ENCODE results near the gene NCDN.
A peak's percentile ranks its signal among the peaks of the same experiment; 100 is the strongest.
"Not testable (repeated sequence)": the region's sequence is repeated elsewhere in the genome, so short reads cannot be mapped to it uniquely, and the experiment has no call there.

Gene NCDN

DNA sequence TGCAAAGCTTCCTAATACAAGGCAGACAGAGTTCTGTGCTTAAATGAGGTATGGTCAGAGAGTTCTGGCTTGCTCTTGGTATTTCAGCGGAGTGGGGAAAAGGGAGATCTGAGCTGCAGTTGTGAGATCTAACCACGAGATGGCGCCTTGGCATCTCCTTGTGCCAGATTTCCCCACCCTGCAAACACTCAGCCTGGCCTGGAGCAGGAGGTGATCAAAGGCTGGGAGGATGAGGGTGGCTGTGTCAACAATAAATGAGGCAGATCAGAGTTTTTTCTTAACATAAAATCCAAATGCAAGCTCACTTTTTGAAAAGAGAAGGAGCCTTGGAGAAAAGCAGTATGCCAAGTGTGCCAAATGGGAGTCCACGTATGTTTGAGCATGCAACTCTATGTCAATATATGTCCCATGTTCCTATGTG is 11.4 kb downstream of the NCDN start:
- DNase-seq, result peak in 40 of 51 donors; percentile 8 to 77 (median 44)

DNA sequence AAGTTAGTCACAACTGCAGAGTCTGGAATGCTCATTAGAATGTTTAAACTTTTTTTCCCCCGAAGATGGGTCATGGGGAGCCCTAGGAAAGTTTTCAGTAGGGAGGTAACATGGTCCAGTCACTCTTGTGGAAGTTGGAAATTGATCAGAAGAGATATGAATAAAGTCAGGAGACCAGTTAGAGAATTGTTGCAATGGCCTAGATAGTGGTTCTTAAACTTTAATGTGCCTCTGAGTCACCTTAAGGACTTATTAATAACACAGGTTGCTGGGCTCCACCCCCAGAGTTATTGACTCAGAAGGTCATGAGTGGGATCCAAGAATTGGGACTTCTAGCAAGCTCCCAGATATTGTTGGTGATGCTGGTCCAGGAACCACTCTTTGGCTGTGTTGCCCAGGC is 12.3 kb downstream of the NCDN start:
- DNase-seq, result no peak

DNA sequence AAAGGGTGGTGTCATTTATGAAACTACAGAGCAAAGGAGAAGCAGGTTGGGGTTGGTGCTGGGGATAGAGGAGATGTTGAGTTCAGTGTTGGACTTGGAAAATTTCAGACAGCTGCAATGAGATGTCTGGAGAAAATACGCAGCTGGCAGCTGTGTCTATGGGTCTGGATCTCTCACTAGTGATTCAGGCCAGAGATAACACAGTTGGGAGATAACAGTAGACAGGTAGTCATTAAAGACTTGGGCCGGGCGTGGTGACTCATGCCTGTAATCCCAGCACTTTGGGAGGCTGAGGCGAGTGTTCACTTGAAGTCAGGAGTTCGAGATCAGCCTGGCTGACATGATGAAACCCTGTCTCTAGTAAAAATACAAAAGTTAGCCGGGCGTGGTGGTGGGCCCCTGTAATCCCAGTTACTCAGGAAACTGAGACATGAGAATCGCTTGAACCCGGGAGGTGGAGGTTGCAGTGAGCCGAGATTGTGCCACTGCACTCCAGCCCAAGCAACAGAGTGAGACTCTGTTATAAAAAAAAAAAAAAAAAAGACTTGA is 13.1 kb downstream of the NCDN start:
- no peak for DNase-seq

DNA sequence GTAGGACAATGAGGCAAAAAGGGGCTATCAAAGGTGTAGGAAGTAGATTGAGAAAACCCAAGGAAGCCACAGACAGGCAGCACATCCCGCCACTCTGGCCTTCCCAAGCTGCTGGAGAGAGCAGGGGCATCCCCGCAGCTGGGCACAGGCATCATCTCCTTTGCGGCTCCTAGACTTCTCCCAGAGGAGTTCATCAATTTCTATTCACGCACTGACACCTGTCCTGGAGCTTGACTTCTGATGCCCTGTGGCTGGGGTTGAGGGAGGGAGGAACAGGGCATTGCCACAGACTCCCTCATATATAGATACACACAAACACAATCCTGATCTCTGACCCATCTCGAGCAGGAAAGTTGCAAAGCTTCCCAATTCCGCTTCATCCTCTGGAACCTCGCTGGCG is 13.7 kb downstream of the NCDN start:
- no peak for DNase-seq

DNA sequence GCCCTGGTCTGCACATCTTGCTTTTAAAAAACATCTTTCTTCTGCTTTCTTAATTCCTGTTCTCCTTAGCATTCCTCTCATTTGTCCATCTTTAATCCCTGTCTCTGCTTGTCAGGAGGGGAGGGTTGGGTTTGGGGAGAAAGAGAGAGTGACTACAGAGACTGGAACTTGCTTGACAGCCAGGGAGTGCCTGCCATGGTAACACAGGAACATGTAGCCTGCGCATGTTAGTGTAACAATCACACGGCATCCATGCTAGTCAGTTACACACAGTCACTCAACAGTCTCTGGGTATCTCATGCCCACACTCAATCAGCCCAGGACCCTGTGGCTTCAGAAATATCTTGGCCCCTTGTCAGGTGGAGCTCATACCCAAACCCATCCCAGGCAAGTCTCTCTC is 14.7 kb downstream of the NCDN start:
- DNase-seq, result no peak

DNA sequence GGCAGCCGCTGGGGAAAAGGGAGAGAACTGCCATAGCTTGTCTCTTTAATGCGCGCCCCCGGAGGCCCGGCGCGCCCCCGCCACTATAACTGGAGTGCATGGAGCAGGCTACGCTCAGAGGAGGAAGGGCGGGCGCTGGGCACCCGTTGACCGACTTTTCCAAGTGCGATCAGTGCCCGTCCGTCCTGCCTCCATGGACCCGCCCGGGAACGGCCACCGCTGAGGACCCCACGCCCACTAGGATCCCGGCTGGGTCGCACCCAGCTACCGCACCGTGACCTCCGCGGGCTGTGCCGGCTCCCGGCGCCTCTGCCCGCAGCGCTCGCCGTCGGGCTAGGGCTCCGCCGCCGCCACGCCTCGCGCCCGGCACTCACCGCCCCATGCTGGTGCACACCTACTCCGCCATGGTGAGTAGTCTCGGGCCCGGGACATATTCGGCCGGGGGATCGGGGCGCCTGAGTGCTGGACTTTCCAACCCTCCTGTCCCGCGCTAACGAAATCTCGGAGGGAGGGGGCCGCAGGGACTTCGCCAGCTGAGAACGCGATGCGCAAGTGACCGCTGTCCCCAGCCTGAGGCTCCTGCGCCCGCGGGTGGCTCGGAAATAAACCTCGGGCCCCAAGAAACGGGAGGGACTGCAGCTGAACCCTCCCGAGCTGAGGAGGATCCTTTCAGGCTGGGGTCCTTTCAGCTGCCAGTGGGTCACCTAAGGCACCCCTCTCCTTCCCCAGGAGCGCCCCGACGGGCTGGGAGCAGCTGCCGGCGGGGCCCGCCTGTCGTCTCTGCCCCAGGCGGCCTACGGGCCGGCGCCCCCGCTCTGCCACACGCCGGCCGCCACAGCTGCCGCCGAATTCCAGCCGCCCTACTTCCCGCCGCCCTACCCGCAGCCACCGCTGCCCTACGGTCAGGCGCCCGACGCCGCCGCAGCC is 15.9 kb downstream of the NCDN start, which contains the start of gene TFAP2E:
TSS of gene TFAP2E (plus strand) at position 117 of the 927 bp plus-strand sequence. CDS start at position 381, 264 bp downstream.
- DNase-seq, result peak in 33 of 51 donors; percentile 6 to 74 (median 33)

DNA sequence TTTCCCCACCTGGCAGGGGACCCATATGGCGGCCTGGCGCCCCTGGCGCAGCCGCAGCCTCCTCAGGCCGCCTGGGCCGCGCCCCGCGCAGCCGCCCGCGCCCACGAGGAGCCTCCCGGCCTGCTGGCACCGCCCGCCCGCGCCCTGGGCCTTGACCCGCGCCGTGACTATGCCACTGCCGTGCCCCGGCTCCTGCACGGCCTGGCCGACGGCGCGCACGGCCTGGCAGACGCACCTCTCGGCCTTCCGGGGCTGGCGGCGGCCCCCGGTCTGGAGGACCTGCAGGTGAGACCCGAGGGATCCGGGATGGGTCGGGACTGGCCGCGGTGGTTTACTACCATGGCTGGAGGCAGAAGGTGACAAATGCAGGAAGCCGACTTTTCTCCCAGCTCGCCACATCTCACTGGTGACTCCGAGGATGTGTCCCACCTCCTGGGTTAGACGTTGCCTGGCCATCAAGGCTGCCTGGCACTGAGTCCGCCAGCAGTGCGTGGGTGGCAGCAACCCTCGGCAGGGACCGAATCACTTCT is 16.6 kb downstream of the NCDN start:
- no peak for DNase-seq

DNA sequence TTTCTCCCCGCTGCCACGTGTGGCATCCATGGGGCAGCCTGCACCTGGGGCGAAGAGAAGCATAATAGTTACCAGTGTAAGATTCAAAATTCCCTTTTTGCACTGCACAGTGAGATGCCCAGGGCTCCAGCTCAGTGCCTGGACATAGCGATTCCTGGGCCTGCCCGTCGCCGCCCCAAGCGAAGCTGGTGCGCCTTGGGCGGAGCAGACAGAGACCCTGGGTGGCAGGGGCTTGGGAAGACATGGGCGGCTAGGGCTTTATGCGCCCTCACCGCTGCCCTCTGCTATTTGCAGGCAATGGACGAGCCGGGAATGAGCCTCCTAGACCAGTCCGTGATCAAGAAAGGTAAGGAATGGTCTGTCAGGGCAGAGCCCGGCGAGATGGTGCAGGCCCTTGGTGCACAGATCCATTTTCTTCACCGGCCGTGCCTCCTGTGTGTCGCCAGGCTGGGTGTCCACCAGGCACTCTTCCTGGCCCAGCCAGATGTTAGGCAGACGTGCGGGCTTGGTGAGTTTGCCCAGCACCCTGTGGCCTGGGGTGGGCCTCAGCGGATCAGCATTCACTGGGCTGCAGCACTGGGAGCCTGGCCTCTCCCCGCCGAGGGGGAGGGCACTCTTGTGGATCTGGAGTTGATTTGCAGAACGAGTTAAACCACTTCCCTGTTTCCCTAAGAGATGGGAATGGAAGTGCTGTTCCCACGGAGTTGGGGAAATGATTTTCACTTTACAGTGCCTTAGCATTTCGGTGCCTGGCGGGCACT is 17.2 kb downstream of the NCDN start:
- DNase-seq, result no peak

DNA sequence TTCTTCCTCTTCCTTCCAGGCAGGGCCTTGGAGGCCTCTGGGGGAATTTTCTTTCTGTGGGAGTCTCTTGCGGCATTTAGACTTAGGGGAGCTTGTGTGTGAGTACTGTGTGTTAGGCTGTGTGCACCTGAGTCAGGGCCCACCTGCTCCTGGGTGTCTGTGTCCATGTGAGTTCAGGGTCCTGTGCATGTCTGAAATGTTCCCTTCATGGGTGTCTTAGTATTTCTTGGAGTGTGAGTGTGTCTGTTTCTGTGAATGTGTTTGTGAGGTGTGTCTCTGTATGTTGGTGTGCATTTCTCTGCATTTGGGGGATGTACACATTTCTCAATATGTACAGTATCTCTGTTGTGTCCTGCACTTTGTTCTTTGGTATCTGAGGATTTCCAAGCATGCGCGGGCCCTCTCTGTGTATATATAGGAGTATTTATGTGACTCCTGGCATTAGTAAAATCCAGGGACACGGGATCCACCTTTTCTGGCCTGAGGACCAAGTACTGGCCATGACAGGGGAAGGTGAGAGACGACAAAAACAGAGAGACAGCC is 17.9 kb downstream of the NCDN start:
- no peak for DNase-seq

DNA sequence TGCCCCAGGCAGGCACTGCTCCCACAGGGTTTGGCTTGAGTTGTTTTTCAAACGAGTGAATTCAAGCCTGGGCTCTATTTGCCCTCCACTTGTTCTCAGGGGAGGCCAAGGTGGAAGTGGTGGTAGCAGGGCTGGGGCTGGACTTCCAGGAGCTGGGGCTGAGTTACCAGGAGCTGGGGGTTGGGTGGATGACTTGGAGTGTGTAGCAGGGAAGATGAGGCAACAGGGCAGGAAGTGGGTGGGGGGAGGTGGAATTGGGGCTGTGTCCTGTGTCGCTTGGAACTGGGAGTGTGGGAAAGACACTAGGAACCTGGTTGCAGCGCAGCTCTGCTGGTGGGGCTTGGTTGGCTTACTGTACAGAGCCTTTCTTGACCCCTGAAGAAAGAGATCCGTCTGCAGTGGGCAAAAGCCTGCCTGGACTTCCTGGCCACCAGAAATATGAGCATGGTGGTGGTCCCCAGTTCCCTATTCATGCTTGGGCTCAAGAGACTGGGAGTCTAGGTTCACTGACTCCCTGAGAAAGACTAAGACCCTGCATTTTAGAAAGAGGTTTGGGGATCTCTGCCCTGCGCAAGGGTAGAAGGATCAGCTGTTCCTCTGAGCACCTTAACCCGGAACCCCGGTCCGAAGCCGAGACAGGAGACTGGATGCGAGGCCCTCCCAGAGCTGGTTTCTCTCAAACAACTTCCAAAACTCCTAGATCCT is 18.6 kb downstream of the NCDN start:
- DNase-seq, result no peak

DNA sequence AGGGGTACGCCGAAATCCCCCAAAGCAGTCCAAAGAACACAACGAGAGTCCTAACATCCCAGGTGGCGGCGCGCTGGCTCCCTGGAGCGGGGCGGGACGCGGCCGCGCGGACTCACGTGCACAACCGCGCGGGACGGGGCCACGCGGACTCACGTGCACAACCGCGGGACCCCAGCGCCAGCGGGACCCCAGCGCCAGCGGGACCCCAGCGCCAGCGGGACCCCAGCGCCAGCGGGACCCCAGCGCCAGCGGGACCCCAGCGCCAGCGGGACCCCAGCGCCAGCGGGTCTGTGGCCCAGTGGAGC is 19.1 kb downstream of the NCDN start:
- not testable (repeated sequence) for DNase-seq

DNA sequence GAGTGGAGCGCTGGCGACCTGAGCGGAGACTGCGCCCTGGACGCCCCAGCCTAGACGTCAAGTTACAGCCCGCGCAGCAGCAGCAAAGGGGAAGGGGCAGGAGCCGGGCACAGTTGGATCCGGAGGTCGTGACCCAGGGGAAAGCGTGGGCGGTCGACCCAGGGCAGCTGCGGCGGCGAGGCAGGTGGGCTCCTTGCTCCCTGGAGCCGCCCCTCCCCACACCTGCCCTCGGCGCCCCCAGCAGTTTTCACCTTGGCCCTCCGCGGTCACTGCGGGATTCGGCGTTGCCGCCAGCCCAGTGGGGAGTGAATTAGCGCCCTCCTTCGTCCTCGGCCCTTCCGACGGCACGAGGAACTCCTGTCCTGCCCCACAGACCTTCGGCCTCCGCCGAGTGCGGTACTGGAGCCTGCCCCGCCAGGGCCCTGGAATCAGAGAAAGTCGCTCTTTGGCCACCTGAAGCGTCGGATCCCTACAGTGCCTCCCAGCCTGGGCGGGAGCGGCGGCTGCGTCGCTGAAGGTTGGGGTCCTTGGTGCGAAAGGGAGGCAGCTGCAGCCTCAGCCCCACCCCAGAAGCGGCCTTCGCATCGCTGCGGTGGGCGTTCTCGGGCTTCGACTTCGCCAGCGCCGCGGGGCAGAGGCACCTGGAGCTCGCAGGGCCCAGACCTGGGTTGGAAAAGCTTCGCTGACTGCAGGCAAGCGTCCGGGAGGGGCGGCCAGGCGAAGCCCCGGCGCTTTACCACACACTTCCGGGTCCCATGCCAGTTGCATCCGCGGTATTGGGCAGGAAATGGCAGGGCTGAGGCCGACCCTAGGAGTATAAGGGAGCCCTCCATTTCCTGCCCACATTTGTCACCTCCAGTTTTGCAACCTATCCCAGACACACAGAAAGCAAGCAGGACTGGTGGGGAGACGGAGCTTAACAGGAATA is 19.7 kb downstream of the NCDN start:
- DNase-seq, result peak in 1 of 51 donors; percentile 14

DNA sequence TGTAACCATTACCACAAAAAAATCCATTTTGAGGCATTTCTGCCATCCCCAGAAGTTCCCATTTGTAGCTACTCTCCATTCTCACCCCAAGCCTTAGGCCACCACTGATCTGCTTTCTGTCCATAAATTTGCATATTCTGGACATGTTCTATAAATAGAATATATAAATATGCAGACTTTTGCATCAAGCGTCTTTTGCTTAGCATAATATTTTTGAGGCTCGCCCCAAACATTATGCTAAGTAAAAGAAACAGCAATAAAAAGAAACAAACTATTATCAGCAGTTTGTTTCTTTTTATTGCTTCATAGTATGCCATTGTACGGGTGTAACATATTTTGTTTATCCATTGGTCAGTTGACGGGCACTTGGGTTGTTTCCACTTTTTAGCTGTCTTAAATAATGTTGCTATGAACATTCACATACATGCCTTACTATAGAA is 23.4 kb downstream of the NCDN start:
- DNase-seq, result no peak

DNA sequence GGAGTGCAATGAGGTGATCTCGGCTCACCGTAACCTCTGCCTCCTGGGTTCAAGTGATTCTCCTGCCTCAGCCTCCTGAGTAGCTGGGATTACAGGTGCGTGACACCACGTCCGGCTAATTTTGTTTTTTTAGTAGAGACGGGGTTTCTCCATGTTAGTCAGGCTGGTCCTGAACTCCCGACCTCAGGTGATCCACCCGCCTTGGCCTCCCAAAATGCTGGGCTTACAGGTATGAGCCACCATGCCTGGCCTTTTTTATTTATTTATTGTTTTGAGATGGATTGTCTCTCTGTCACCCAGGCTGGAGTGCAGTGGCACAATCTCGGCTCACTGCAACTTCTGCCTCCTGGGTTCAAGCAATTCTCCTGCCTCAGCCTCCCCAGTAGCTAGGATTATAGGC is 24.0 kb downstream of the NCDN start:
- not testable (repeated sequence) for DNase-seq

DNA sequence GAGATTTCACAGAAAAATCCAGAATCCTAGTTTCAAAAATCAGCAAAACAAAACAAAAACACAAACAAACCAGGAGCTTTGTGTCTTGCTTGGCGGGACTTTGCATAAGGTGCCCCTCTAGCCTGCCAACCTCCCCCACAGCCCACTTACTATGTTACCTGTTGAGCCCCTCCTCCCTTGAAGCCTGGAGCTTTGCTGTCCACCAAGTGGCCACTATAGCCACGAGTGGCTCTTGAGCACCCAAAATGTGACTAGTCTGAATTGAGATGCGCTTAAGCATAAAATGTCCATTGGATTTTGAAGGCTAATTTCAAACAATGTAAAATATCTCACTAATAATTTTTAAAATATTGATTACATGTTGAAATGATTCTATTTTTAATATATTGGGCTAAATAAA is 27.7 kb downstream of the NCDN start:
- no peak for DNase-seq

DNA sequence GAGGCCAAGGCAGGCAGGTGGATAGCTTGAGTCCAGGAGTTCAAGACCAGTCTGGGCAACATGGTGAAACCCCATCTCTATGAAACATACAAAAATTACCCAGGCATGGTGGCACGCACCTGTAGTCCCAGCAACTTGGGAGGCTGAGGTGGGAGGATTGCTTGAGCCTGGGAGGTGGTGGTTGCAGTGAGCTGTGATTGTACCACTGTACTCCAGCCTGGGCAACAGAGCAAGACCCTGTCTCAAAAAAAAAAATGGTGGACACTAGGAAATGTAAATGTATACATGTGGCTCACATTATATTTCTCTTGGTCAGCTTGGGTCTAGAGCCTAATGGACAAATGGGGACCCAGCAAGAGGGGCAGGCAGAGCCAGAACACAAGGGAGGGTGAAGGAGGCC is 28.2 kb downstream of the NCDN start:
- not testable (repeated sequence) for DNase-seq

DNA sequence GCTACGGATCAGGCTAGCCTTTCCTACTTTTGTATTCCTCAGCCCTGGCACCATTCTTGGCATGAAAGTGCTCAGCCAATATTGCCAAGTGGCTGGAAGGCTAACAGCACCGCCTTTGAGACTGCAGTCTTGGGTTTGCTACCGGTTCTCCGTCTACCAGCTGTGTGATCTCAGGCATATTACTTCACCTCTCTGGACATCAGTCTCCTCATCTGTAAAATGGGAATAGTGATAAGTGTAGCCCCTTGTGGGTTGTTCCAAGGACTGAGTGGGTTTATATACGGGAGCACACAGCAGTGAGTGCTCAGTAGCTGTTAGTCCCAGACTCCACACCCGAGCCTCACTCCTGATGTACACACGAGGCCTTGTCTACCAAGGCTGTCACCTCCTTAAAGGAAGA is 29.2 kb downstream of the NCDN start:
- DNase-seq, result no peak

DNA sequence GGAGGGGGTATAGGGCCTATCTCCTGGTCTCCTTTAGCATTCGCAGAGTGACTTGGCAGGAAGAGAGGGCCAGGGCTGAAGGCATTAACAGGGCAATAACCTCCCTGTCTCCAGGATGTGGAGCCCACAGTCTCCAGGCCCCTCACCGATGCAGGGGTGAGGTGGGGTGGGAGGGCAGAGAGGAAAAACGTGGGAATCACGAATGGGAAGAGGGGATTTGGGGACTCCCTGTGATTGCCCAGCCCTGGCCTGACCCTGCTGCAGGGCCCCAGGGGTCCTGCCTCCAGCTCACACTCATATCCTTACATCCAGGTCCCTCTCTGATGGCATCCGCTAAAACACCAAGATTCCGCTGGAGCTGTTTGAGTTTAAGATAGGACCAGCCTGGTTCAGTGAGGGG is 30.1 kb downstream of the NCDN start:
- DNase-seq, result no peak

DNA sequence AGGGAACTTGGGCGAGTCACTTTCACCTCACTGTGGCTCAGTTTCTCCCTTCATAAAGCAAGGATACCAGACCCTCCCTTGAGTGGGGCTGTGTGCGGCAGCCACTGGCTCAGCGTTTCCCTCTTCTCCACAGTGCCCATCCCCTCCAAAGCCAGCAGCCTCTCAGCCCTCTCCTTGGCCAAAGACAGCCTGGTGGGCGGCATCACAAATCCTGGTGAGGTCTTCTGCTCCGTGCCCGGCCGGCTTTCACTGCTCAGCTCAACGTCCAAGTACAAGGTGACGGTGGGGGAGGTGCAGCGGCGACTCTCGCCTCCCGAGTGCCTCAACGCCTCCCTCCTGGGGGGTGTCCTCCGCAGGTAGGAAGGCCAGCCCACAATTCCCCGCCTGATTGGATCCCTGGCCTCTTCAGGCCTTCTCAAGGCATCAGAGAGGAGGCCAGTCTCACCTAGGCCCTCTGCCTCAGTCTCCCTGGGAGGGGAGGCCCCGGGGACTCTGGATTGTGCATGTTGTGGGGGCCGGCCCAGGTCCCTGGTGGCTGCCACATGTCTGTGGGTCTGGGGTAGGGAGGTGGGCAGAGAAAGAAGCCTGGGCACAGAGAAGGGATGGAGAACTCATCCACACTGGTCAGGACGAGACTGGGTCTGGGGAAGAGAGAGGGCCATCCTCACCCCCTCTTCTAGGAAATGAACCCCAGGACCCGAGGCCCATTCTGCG is 30.8 kb downstream of the NCDN start:
- no peak for DNase-seq

Data from hypothalamus (tissue), 51 donors.